HG03103 (cell line): Measurements from ENCODE around the gene PRR14L.
"Not testable (repeated sequence)": the region's sequence is repeated elsewhere in the genome, so short reads cannot be mapped to it uniquely, and the experiment has no call there.

Experiments
- ATAC-seq: cut with Tn5 transposase; IDR thresholded peaks from one replicate; pipeline ENCODE4 v1.9.1; 2021; ENCODE audit warnings: low read depth; ENCODE audit not compliant: unreplicated experiment

PRR14L gene

GRCh38 chr22:31683181-31684105 is 66.5 kb downstream of the PRR14L start:
- no peak for ATAC-seq

GRCh38 chr22:31682751-31683150 is 67.2 kb downstream of the PRR14L start:
- no peak for ATAC-seq

GRCh38 chr22:31681349-31682345 is 68.3 kb downstream of the PRR14L start:
- ATAC-seq = no peak

- no peak for ATAC-seq
Observed at GRCh38 chr22:31680861-31681341, 69.0 kb downstream of the PRR14L start.

- ATAC-seq = no peak
Observed at GRCh38 chr22:31678748-31679147, 71.2 kb downstream of the PRR14L start.

- no peak for ATAC-seq
Observed at GRCh38 chr22:31676700-31677099, 73.2 kb downstream of the PRR14L start.

GRCh38 chr22:31674219-31674618 is 75.7 kb downstream of the PRR14L start:
- not testable (repeated sequence) for ATAC-seq

GRCh38 chr22:31668849-31669248 is 81.1 kb downstream of the PRR14L start:
- ATAC-seq = not testable (repeated sequence)

GRCh38 chr22:31662668-31663037 is 87.3 kb downstream of the PRR14L start:
- ATAC-seq = no peak

GRCh38 chr22:31661851-31662667 is 87.9 kb downstream of the PRR14L start, which contains the start of gene PISD:
Gene PISD, minus strand, starts transcription at chr22:31662215. Its CDS starts 7 bp downstream, at chr22:31662208.
- ATAC-seq = peak; percentile 73

GRCh38 chr22:31660860-31661341 is 89.0 kb downstream of the PRR14L start:
- ATAC-seq = not testable (repeated sequence)

GRCh38 chr22:31659246-31659645 is 90.7 kb downstream of the PRR14L start:
- no peak for ATAC-seq

GRCh38 chr22:31654408-31654807 is 95.5 kb downstream of the PRR14L start:
- no peak for ATAC-seq

GRCh38 chr22:31653944-31654343 is 96.0 kb downstream of the PRR14L start:
- ATAC-seq = no peak

GRCh38 chr22:31652911-31653684 is 96.8 kb downstream of the PRR14L start:
- no peak for ATAC-seq

- no peak for ATAC-seq
Observed at GRCh38 chr22:31652088-31652487, 97.8 kb downstream of the PRR14L start.

GRCh38 chr22:31651664-31652063 is 98.3 kb downstream of the PRR14L start:
- ATAC-seq = no peak

GRCh38 chr22:31650391-31650790 is 99.5 kb downstream of the PRR14L start:
- ATAC-seq = no peak
